Endothelial cell of umbilical vein (primary cell): ENCODE data around the gene IGF2BP2. TPM values are rescaled to one million over a fixed set of nuclear protein-coding genes. Genes with fewer than 3 reads are reported as not detected.

ENCODE experiments used
- BruUV-seq: library from RNA; stranded (reverse); fragments of 400-500 nt; replicated peaks from 2 replicates; lab custom pipeline; 2021; lab: Mats Ljungman, UMichigan
- CTCF ChIA-PET: fragments of 300-600, 350-600 bp; sonication (Branson Sonifier 250); formaldehyde crosslinking; loops from one replicate; lab custom pipeline; 2021; ENCODE audit warnings: antibody characterized with exemption, inconsistent platforms; lab: Charles Lee
- POLR2A ChIA-PET: fragments of 300-600, 350-600 bp; sonication (Branson Sonifier 250); formaldehyde crosslinking; loops from one replicate; lab custom pipeline; 2021; ENCODE audit warnings: antibody characterized with exemption, inconsistent platforms; lab: Charles Lee
- DNase-seq: peaks from one replicate; pipeline ENCODE4 v3.0.0-alpha.2; 2011; ENCODE audit warnings: low read depth, low spot score
- FAIRE-seq: peaks from 2 replicates; lab custom pipeline; 2011; peaks lifted over from hg19 to GRCh38; lab: Jason Lieb, UNC
- H2AFZ ChIP-seq: 2 replicates; pipeline ENCODE4 v1.6.0; 2012; ENCODE audit warnings: low read depth, low read length, control low read depth, inconsistent platforms
- H3K27ac ChIP-seq: 2 replicates; pipeline ENCODE4 v1.5.1; 2011; ENCODE audit warnings: low read depth, mild to moderate bottlenecking, control low read depth, low read length, moderate library complexity; ENCODE audit not compliant: insufficient read depth
- H3K27me3 ChIP-seq, 2 experiments: 2 replicates each; pipeline versions ENCODE4 v1.6.0 to v1.6.1; 2011; ENCODE audit warnings: low read length in 2 of 2, mixed read lengths in 1 of 2; ENCODE audit not compliant: control insufficient read depth in 2 of 2, insufficient read depth in 2 of 2
- H3K36me3 ChIP-seq, 2 experiments: 2 replicates in 1 of 2; 3 replicates in 1 of 2; pipeline ENCODE4 v1.5.1; 2011; ENCODE audit warnings: low read length in 2 of 2, mild to moderate bottlenecking in 1 of 2, moderate library complexity in 1 of 2; ENCODE audit not compliant: control insufficient read depth in 2 of 2, insufficient read depth in 2 of 2; ENCODE audit errors: extremely low read depth in 1 of 2
- H3K4me1 ChIP-seq: 3 replicates; pipeline ENCODE4 v1.5.1; 2011; ENCODE audit warnings: mild to moderate bottlenecking, low read length; ENCODE audit not compliant: control insufficient read depth, insufficient read depth; ENCODE audit errors: extremely low read depth
- H3K4me2 ChIP-seq: 2 replicates; pipeline ENCODE4 v1.6.1; 2011; ENCODE audit warnings: low read length, control low read depth, mixed read lengths; ENCODE audit not compliant: insufficient read depth
- H3K4me3 ChIP-seq, 3 experiments: fragments of 200-600 bp in 1 of 3; sonication (generic), shearing (Covaris generic) in 1 of 3; replicated peaks in 1 of 3; 2 replicates each; pipeline ENCODE4 v1.5.1; 2011 to 2016; ENCODE audit warnings: control low read depth in 3 of 3, low read length in 3 of 3, mild to moderate bottlenecking in 2 of 3, inconsistent platforms in 1 of 3, low read depth in 1 of 3, moderate library complexity in 1 of 3; ENCODE audit not compliant: insufficient read depth in 1 of 3
- H3K79me2 ChIP-seq: 2 replicates; pipeline ENCODE4 v1.6.0; 2012; ENCODE audit warnings: low read length, inconsistent platforms; ENCODE audit not compliant: control insufficient read depth, insufficient read depth
- H3K9ac ChIP-seq: replicated peaks from 2 replicates; pipeline ENCODE3; 2011; ENCODE audit warnings: low read length, control low read depth; ENCODE audit not compliant: insufficient read depth; ENCODE audit errors: extremely low read depth
- H3K9me1 ChIP-seq: replicated peaks from 3 replicates; pipeline ENCODE4 v1.6.0; 2011; ENCODE audit warnings: mild to moderate bottlenecking, low read length; ENCODE audit not compliant: control insufficient read depth, insufficient read depth; ENCODE audit errors: extremely low read depth
- H3K9me3 ChIP-seq: replicated peaks from 2 replicates; pipeline ENCODE4 v1.5.1; 2012; ENCODE audit warnings: low read length, inconsistent platforms; ENCODE audit not compliant: control insufficient read depth, insufficient read depth
- H4K20me1 ChIP-seq: replicated peaks from 2 replicates; pipeline ENCODE3; 2011; ENCODE audit warnings: mild to moderate bottlenecking, low read length; ENCODE audit not compliant: control insufficient read depth, insufficient read depth; ENCODE audit errors: extremely low read depth
- CTCF ChIP-seq, 2 donors: IDR thresholded peaks; 1 replicate in 1 of 2; 2 replicates in 1 of 2; pipeline ENCODE4 v1.5.1; 2011; ENCODE audit warnings: low read length in 2 of 2, mild to moderate bottlenecking in 2 of 2, moderate library complexity in 2 of 2, control low read depth in 1 of 2, inconsistent platforms in 1 of 2, low read depth in 1 of 2; ENCODE audit not compliant: insufficient read depth in 1 of 2; ENCODE audit errors: extremely low read depth in 1 of 2
- EZH2 ChIP-seq: IDR thresholded peaks from 2 replicates; pipeline ENCODE4 v1.6.1; 2012; ENCODE audit warnings: borderline replicate concordance, low read depth, mild to moderate bottlenecking, moderate library complexity, low read length, inconsistent platforms; ENCODE audit not compliant: severe bottlenecking
- FOS ChIP-seq: IDR thresholded peaks from 2 replicates; pipeline ENCODE4 v1.6.1; 2011; ENCODE audit warnings: mild to moderate bottlenecking, low read length, moderate library complexity, borderline replicate concordance; ENCODE audit not compliant: insufficient read depth
- GATA2 ChIP-seq: IDR thresholded peaks from 2 replicates; pipeline ENCODE4 v1.7.0; 2011; ENCODE audit warnings: low read depth, mild to moderate bottlenecking, moderate library complexity, mixed read lengths, low read length; ENCODE audit not compliant: insufficient read length, insufficient read depth
- JUN ChIP-seq: IDR thresholded peaks from 2 replicates; pipeline ENCODE4 v1.6.1; 2011; ENCODE audit warnings: borderline replicate concordance, low read depth; ENCODE audit not compliant: insufficient read length, insufficient read depth
- MYC ChIP-seq: IDR thresholded peaks from one replicate; pipeline ENCODE4 v1.6.1; 2011; ENCODE audit warnings: mild to moderate bottlenecking, low read depth, low read length
- POLR2A ChIP-seq: IDR thresholded peaks from 2 replicates; pipeline ENCODE4 v1.6.1; 2012; ENCODE audit warnings: low read depth, mild to moderate bottlenecking, control low read depth, low read length
- POLR2AphosphoS5 ChIP-seq: IDR thresholded peaks from 2 replicates; pipeline ENCODE4 v1.6.1; 2012; ENCODE audit warnings: low read depth, mild to moderate bottlenecking, control low read depth, low read length, moderate library complexity; ENCODE audit not compliant: insufficient read depth
- dilution Hi-C: fragments of 300-500 bp; cut with MboI; formaldehyde crosslinking; loops from one replicate; pipeline ENCODE4 v1.15.0; 2019; ENCODE audit warnings: low sequenced_read_pairs; ENCODE audit not compliant: extremely low pct_ligation_motif_present
- intact Hi-C: fragments of 100-400 bp; cut with micrococcal nuclease; formaldehyde crosslinking; loops from one replicate; pipeline ENCODE4 v1.10.0; 2022
- polyA plus RNA-seq, 4 experiments: library from polyadenylated mRNA; depleted of rRNA in 3 of 4; stranded (reverse) in 3 of 4; unstranded in 1 of 4; fragments of >200 nt; gene quantifications; 2 replicates each; pipeline versions ENCODE4 v1.2.1 to v1.2.3, GENCODE V29; 2011 to 2012; ENCODE audit warnings: missing spikeins in 1 of 4
- total RNA-seq: library from RNA; stranded (reverse); gene quantifications from 2 replicates; pipeline ENCODE4 v1.2.3, GENCODE V29; 2021
- TF ChIP-seq, protein P1 (sequence below): IDR thresholded peaks from 2 replicates; pipeline ENCODE4 v1.6.1; 2011; ENCODE audit not compliant: insufficient read depth, insufficient read length

The IGF2BP2 gene
- total and polyA plus RNA-seq, 2 donors (not counting 3 experiments of a cell fraction or from before 2014, with no cell fraction given): 10.7 to 130 TPM

- Histone ChIP-seq H3K4me1 (peaks cover 34% of the 10 kb centered on the region), H3K4me2 (no peak overlapping the region), H4K20me1 (peaks cover 16% of the 10 kb centered on the region), H3K9ac (no peak overlapping the region), H3K79me2 (peaks cover 99% of the 10 kb centered on the region), H2AFZ (no peak overlapping the region), H3K27me3 (no peaks in the 10 kb centered on the region), H3K27ac (no peak overlapping the region), H3K9me3 (no peaks in the 10 kb centered on the region), H3K9me1 (no peaks in the 10 kb centered on the region), H3K4me3 (no peak overlapping the region), H3K36me3 (no peaks in the 10 kb centered on the region)
- DNase-seq (no peak), FAIRE-seq (no peak)
- ChIA-PET CTCF (interaction anchor here (1.8 kb wide), 1 partner anchor 58 kb away, joined by 8 read pairs; no protein-coding TSS in a partner anchor), POLR2A (no interaction called here)
- dilution Hi-C loops: no loop called here
- BruUV-seq: no TSS peak
- TF ChIP-seq GATA2 (no peak), JUN (no peak), MYC (no peak), FOS (no peak), EZH2 (no peak), POLR2A (no peak), CTCF (IDR thresholded peaks at IDR 0.05; ENCODE audit: extremely low read depth in 1 of 2, insufficient read depth in 1 of 2, low read depth in 1 of 2, low read length in 2 of 2) (no peak), POLR2AphosphoS5 (no peak)
- TF ChIP-seq, protein P1, sequence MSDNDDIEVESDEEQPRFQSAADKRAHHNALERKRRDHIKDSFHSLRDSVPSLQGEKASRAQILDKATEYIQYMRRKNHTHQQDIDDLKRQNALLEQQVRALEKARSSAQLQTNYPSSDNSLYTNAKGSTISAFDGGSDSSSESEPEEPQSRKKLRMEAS: no peak
- intact Hi-C loops: no loop called here
Measured at GRCh38 chr3:185792955-185793354, 31.9 kb downstream of the IGF2BP2 start.
